Measurements from ENCODE around the gene CTR9. TPM values are rescaled to one million over a fixed set of nuclear protein-coding genes. Genes with fewer than 3 reads are reported as not detected.

CTR9 gene
- total RNA-seq (10 to 100 TPM; 33.8 to 38.4 TPM), polyA plus RNA-seq (ENCODE audit: insufficient read length in 6 of 6) (10 to 100 TPM; 54.9 to 64.6 (median 59.9) TPM)
- long read RNA-seq, donor 1, partial matches to known transcripts: 2,069 of 2,116 reads
- long read RNA-seq, donor 1, other reads (novel, unspliced or antisense): 47 of 2,116 reads
- long read RNA-seq, donor 2, partial matches to known transcripts: 0 of 1 reads
- long read RNA-seq, donor 2, other reads (novel, unspliced or antisense): 0 of 1 reads
- long read RNA-seq, donor 3, full-length matches to known transcripts: 2 of 351 reads
- long read RNA-seq, donor 3, partial matches to known transcripts: 305 of 351 reads
- long read RNA-seq, donor 3, other reads (novel, unspliced or antisense): 44 of 351 reads
- long read RNA-seq, donor 4, partial matches to known transcripts: 11 of 11 reads
- long read RNA-seq, donor 4, other reads (novel, unspliced or antisense): 0 of 11 reads
- long read RNA-seq, donor 5, full-length matches to known transcripts: 2 of 518 reads
- long read RNA-seq, donor 5, partial matches to known transcripts: 488 of 518 reads
- long read RNA-seq, donor 5, other reads (novel, unspliced or antisense): 28 of 518 reads
- long read RNA-seq, donor 6, full-length matches to known transcripts: 1 of 355 reads
- long read RNA-seq, donor 6, partial matches to known transcripts: 316 of 355 reads
- long read RNA-seq, donor 6, other reads (novel, unspliced or antisense): 38 of 355 reads
- long read RNA-seq, donor 7, full-length matches to known transcripts: 3 of 3 reads
- long read RNA-seq, donor 7, partial matches to known transcripts: 0 of 3 reads
- long read RNA-seq, donor 7, other reads (novel, unspliced or antisense): 0 of 3 reads
- long read RNA-seq, donor 8, full-length matches to known transcripts: 2 of 1,107 reads
- long read RNA-seq, donor 8, partial matches to known transcripts: 1,089 of 1,107 reads
- long read RNA-seq, donor 8, other reads (novel, unspliced or antisense): 16 of 1,107 reads
- long read RNA-seq, donor 9, partial matches to known transcripts: 21 of 21 reads
- long read RNA-seq, donor 9, other reads (novel, unspliced or antisense): 0 of 21 reads
- long read RNA-seq, donor 10, partial matches to known transcripts: 4 of 4 reads
- long read RNA-seq, donor 10, other reads (novel, unspliced or antisense): 0 of 4 reads
- long read RNA-seq, donor 11, full-length matches to known transcripts: 1 of 3,317 reads
- long read RNA-seq, donor 11, partial matches to known transcripts: 3,280 of 3,317 reads
- long read RNA-seq, donor 11, other reads (novel, unspliced or antisense): 36 of 3,317 reads
- long read RNA-seq, donor 12, full-length matches to known transcripts: 1 of 509 reads
- long read RNA-seq, donor 12, partial matches to known transcripts: 464 of 509 reads
- long read RNA-seq, donor 12, other reads (novel, unspliced or antisense): 44 of 509 reads

GRCh38 chr11:10750838-10751580 is at the start of gene CTR9:
TSS of gene CTR9 (plus strand) at chr11:10751246. CDS start at chr11:10751413, 167 bp downstream.
- intact Hi-C loops (cut with DNase I): no loop called here
- ATAC-seq: peak; percentile 98
- Histone ChIP-seq H3K9me3 (no peaks in the 10 kb centered on the region), H3K4me3 (peak within 1 kb of the TSS; percentile 74 to 94), H3K27me3 (no peaks in the 10 kb centered on the region), H3K4me1 (peaks cover 0 to 18% of the 10 kb centered on the region in 2 donors), H3K27ac (peak within 1 kb of the TSS; percentile 93 to 94), H3K36me3 (peaks cover 0 to 25% of the 10 kb centered on the region in 2 donors)
- peak; percentile 90 to 99 (median 95) for DNase-seq
- no peak for TF ChIP-seq CTCF (IDR thresholded peaks at IDR 0.05)

- Histone ChIP-seq H3K27me3 (no peaks in the 10 kb centered on the region), H3K4me1 (no peaks in the 10 kb centered on the region), H3K36me3 (no peaks in the 10 kb centered on the region), H3K27ac (no peak overlapping the region), H3K4me3 (no peak overlapping the region), H3K9me3 (no peaks in the 10 kb centered on the region)
- ATAC-seq (no peak), DNase-seq (no peak)
- TF ChIP-seq CTCF (IDR thresholded peaks at IDR 0.05): no peak
- intact Hi-C loops (cut with DNase I): no loop called here
Observed at GRCh38 chr11:10701982-10702381, 49.1 kb upstream of the CTR9 start.

- DNase-seq (no peak), ATAC-seq (no peak)
- intact Hi-C loops (cut with DNase I): no loop called here
Observed at GRCh38 chr11:10708131-10708530, 42.9 kb upstream of the CTR9 start.

More at GRCh38 chr11:10708131-10708530, 42.9 kb upstream of the CTR9 start:
- H3K9me3 ChIP-seq: no peaks in the 10 kb centered on the region
- no peak overlapping the region for H3K4me3 ChIP-seq
- no peaks in the 10 kb centered on the region for H3K27me3 ChIP-seq
- H3K4me1 ChIP-seq: no peaks in the 10 kb centered on the region
- no peaks in the 10 kb centered on the region for H3K36me3 ChIP-seq
- no peak overlapping the region for H3K27ac ChIP-seq
- TF ChIP-seq CTCF (IDR thresholded peaks at IDR 0.05): no peak
